GM23338 (cell line): Measurements from ENCODE around the gene SPINK4.

Experiments used
- CREB1 ChIP-seq: fragments of 250-450 bp; sonication (Bioruptor Pico); IDR thresholded peaks from 2 replicates; pipeline ENCODE4 v1.5.0; 2020; ENCODE audit warnings: low read depth, mild to moderate bottlenecking, moderate library complexity
- CTCF ChIP-seq, 2 experiments: fragments of 200-600 bp in 1 of 2; sonication (generic) in 1 of 2; conservative IDR thresholded peaks; 2 replicates each; pipeline versions ENCODE4 v1.5.1 to v1.6.1; 2016 to 2017; ENCODE audit warnings: antibody characterized with exemption in 2 of 2, low read depth in 2 of 2, mild to moderate bottlenecking in 2 of 2, moderate library complexity in 1 of 2
- ETS1 ChIP-seq: IDR thresholded peaks from 2 replicates; pipeline ENCODE4 v1.6.1; 2016; ENCODE audit warnings: antibody characterized with exemption
- EZH2 ChIP-seq: fragments of 200-600 bp; sonication (generic); IDR thresholded peaks from one replicate; pipeline ENCODE4 v1.8.0; 2017; ENCODE audit warnings: antibody characterized with exemption, mild to moderate bottlenecking, low read depth; ENCODE audit not compliant: unreplicated experiment
- EZH2phosphoT487 ChIP-seq: fragments of 200-600 bp; sonication (generic); IDR thresholded peaks from one replicate; pipeline ENCODE4 v1.8.1; 2018; ENCODE audit warnings: antibody characterized with exemption; ENCODE audit not compliant: unreplicated experiment
- JUNB ChIP-seq: IDR thresholded peaks from one replicate; pipeline ENCODE4 v1.6.1; 2016; ENCODE audit warnings: antibody characterized with exemption; ENCODE audit not compliant: unreplicated experiment
- NANOG ChIP-seq: IDR thresholded peaks from 2 replicates; pipeline ENCODE4 v1.6.1; 2016; ENCODE audit warnings: antibody characterized with exemption, borderline replicate concordance
- POLR2AphosphoS5 ChIP-seq: IDR thresholded peaks from 2 replicates; pipeline ENCODE4 v1.6.1; 2016; ENCODE audit warnings: antibody characterized with exemption, low read depth
- REST ChIP-seq: IDR thresholded peaks from one replicate; pipeline ENCODE4 v1.6.1; 2018; ENCODE audit warnings: antibody characterized with exemption; ENCODE audit not compliant: unreplicated experiment
- STAT1 ChIP-seq: IDR thresholded peaks from one replicate; pipeline ENCODE4 v1.6.1; 2016; ENCODE audit warnings: antibody characterized with exemption; ENCODE audit not compliant: unreplicated experiment
- ZNF114 ChIP-seq: fragments of 250-450 bp; sonication (Bioruptor Pico); IDR thresholded peaks from 2 replicates; pipeline ENCODE4 v1.5.0; 2020; ENCODE audit warnings: mild to moderate bottlenecking, moderate library complexity
- ZNF331 ChIP-seq: fragments of 250-450 bp; sonication (Bioruptor Pico); IDR thresholded peaks from 2 replicates; pipeline ENCODE4 v1.5.0; 2020; ENCODE audit warnings: low read depth, mild to moderate bottlenecking, moderate library complexity

GRCh38 chr9:33192493-33193255 is 47.3 kb upstream of the SPINK4 start:
- no peak for TF ChIP-seq CTCF (conservative IDR thresholded peaks at IDR 0.05; ENCODE audit: low read depth in 2 of 2)
- no peak for TF ChIP-seq REST
- TF ChIP-seq CREB1 (CRISPR knock-in tag): no peak
- TF ChIP-seq POLR2AphosphoS5: no peak
- no peak for TF ChIP-seq EZH2phosphoT487
- no peak for TF ChIP-seq EZH2
- TF ChIP-seq JUNB: no peak
- no peak for TF ChIP-seq ETS1
- no peak for TF ChIP-seq STAT1
- TF ChIP-seq NANOG: no peak
- no peak for TF ChIP-seq ZNF331 (CRISPR knock-in tag)
- TF ChIP-seq ZNF114 (CRISPR knock-in tag): no peak
